ENCODE data around the gene MAOB.

DNA sequence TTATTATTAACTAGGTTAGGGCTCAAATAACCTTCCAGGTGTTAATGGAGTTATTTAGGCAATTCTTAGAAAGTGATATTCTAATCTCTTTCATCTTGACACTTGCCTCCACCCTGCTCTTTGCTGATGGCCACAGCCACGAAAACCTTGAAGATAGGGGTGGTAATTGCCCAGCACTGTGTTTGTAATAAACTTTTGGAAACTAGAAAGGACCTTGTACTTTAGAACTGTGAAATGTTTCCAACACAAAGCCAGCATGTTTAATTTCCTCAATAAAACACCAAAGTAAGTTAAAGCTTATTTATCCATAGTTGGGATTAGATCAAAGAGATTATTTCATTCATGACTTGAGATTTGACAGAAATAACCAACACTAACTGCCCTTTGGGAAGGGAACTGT is 147.8 kb downstream of the MAOB start:
- TF ChIP-seq, protein P1, sequence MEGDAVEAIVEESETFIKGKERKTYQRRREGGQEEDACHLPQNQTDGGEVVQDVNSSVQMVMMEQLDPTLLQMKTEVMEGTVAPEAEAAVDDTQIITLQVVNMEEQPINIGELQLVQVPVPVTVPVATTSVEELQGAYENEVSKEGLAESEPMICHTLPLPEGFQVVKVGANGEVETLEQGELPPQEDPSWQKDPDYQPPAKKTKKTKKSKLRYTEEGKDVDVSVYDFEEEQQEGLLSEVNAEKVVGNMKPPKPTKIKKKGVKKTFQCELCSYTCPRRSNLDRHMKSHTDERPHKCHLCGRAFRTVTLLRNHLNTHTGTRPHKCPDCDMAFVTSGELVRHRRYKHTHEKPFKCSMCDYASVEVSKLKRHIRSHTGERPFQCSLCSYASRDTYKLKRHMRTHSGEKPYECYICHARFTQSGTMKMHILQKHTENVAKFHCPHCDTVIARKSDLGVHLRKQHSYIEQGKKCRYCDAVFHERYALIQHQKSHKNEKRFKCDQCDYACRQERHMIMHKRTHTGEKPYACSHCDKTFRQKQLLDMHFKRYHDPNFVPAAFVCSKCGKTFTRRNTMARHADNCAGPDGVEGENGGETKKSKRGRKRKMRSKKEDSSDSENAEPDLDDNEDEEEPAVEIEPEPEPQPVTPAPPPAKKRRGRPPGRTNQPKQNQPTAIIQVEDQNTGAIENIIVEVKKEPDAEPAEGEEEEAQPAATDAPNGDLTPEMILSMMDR (IDR thresholded peaks at IDR 0.05): no peak
- TF ChIP-seq POLR2A (IDR thresholded peaks at IDR 0.05) (no peak), POLR2AphosphoS5 (IDR thresholded peaks at IDR 0.05) (no peak)
